HG03025 (cell line): ENCODE measurements around the gene SLC9A2.

Source experiments
- ATAC-seq: cut with Tn5 transposase; IDR thresholded peaks from one replicate; pipeline ENCODE4 v1.9.1; 2021; ENCODE audit warnings: mild to moderate bottlenecking, moderate library complexity; ENCODE audit not compliant: unreplicated experiment, low FRiP score

The SLC9A2 gene, protein sequence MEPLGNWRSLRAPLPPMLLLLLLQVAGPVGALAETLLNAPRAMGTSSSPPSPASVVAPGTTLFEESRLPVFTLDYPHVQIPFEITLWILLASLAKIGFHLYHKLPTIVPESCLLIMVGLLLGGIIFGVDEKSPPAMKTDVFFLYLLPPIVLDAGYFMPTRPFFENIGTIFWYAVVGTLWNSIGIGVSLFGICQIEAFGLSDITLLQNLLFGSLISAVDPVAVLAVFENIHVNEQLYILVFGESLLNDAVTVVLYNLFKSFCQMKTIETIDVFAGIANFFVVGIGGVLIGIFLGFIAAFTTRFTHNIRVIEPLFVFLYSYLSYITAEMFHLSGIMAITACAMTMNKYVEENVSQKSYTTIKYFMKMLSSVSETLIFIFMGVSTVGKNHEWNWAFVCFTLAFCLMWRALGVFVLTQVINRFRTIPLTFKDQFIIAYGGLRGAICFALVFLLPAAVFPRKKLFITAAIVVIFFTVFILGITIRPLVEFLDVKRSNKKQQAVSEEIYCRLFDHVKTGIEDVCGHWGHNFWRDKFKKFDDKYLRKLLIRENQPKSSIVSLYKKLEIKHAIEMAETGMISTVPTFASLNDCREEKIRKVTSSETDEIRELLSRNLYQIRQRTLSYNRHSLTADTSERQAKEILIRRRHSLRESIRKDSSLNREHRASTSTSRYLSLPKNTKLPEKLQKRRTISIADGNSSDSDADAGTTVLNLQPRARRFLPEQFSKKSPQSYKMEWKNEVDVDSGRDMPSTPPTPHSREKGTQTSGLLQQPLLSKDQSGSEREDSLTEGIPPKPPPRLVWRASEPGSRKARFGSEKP

DNA sequence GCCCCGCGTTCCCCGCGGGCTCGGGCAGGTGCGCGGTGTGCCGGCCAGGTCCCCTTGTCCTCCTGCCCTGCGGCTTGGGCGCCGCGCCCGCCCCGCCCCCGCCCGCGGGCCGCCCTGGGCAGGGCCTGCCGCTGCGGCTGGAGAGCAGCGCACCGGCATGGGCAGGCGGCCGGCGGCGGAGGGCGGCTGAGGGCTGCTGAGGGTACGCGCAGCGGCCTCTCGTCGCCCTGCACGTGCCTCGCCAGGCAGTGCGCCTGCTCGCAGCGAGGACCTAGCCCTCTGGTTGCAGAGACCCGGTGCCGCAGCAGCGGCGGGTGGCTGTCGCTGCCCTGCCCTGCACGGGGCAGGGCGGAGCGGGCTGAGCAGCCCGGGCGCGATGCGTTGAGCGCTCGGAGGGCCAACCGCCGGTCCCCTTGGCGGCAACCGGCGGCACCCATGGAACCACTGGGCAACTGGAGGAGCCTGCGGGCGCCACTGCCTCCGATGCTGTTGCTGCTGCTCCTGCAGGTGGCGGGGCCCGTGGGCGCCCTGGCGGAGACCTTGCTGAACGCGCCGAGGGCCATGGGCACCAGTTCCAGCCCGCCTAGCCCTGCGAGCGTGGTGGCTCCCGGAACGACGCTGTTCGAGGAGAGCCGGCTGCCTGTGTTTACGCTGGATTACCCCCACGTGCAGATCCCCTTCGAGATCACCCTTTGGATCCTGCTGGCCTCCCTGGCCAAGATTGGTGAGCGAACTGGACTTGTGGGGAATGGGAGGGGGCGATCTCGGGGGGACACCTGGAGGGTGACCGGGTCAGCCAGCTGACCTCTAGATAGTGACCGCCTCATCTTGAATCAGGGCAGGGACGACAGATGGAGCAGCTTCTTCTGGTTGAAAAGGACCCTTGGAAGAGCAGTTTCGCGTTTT, at the start of gene SLC9A2:
TSS of gene SLC9A2 (plus strand) at position 140 of the 906 bp plus-strand sequence. CDS start at position 436, 296 bp downstream.
- no peak for ATAC-seq

- no peak for ATAC-seq
Observed at GRCh38 chr2:102575888-102576287, 43.5 kb upstream of the SLC9A2 start.

- no peak for ATAC-seq
Observed at GRCh38 chr2:102578376-102578775, 41.0 kb upstream of the SLC9A2 start.

- ATAC-seq = no peak
Observed at GRCh38 chr2:102581911-102582310, 37.4 kb upstream of the SLC9A2 start.

- ATAC-seq = no peak
Observed at GRCh38 chr2:102582845-102583244, 36.5 kb upstream of the SLC9A2 start.

GRCh38 chr2:102585847-102586404, 33.4 kb upstream of the SLC9A2 start:
- ATAC-seq = no peak

DNA sequence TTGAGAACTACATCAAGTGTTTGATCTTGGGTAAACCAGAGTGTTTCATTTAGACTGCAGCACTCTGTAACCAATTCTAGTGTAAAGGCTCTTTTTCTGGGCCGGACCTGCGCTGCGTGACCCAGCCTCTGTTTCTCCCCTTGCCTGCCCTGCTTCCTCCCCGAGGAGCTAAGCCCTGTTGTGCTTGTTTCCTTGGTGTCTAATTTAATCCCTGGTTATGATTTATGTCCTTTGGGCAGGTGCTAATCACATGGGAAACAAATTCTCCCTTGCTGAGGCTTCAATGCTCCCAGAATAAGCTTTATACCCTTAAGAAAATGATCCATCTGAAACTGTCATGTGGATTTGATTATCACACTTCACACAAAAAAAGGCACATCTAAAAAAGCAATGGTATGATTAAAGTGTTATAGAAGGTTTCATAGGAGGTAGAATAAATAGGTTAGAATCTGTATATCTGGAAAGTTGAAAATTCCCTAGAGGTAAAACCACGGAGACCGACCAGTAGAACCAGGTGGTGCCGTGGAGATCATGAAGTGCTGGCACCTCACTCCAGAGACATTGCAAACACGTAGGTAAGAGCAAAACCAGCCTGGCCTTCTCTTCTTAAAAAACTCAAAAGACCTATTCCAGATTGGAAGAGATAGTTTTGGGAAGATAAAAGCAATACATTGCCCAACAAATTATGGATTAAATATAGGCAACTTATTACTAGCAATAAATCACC, 31.0 kb upstream of the SLC9A2 start:
- ATAC-seq = no peak

DNA sequence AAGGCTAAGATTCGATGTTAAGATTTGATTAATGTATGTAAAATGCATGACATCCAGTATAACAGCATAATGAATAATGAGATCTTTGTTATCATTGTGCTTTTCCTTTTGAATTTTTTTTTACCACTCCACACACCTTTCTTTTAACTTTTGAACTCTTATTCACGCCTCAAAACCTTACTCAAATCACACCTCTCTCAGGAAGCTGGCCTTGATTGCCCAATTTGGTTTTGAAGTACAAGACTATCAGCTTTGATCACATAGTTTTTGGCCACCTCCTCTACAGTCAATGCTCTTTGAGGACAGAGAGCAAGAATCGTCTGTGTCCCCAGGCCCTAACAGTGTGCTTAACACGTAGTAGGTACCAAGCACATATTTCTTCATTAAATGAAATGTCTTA, 29.9 kb upstream of the SLC9A2 start:
- no peak for ATAC-seq

- ATAC-seq = no peak
Observed at GRCh38 chr2:102591491-102592045, 27.8 kb upstream of the SLC9A2 start.

DNA sequence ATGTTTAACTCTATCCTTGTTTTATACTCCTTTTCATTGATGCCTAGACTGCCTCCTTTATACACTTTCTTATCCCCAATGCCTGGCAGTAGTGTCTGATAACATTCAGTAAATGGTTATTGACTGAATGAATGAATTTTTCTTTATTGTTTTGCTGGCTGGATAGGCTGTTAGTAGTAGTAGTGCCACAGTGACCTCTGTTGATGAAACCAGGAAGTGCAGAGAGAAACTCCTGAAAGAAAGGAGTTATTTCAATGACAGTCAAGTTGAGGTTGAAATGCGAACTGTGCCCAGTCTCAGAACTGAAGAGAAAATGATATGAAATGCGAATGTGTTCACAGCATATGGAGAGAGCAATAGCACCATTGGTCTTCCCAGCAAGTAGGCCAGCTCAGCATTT, 26.8 kb upstream of the SLC9A2 start:
- ATAC-seq = no peak

GRCh38 chr2:102593516-102593915, 25.8 kb upstream of the SLC9A2 start:
- no peak for ATAC-seq

- ATAC-seq = no peak
Observed at GRCh38 chr2:102594445-102595016, 24.8 kb upstream of the SLC9A2 start.

GRCh38 chr2:102597788-102598187, 21.6 kb upstream of the SLC9A2 start:
- ATAC-seq = no peak

DNA sequence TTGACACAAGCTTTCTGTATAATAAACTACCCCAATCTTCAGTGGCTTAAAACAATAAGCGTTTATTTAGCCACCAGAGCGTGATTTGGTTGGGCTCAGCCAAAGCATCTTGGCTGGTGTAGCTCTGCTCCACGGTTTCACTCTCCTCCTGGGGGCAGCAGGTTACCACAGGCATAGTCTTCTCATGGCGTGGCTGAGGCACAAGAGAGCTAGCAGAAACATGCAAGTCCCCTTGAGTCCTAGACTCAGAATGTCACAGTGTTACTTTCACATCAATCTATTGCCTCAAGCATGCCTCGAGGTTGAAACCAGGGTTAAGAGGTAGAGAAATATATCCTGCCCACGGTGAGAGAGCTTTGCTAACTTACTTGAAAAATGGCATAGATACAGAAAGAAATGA, 19.9 kb upstream of the SLC9A2 start:
- no peak for ATAC-seq

DNA sequence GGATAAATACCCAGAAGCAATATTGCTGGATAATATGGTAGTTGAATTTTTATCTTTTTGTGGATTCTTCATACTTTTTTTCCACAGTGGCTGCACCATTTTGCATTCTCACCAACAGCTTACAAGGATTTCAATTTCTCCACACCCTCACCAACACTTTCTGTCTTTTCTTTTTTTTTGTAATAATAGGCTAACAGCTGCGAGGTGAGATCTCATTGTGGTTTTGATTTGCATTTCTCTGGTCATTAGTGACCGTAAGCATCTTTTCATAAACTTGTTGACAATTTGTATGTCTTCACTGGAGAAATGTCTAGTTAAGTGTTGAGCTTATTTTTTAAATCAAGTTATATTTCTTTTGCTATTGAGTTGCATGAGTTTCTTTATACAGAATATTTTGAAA, 17.6 kb upstream of the SLC9A2 start:
- peak; percentile 57 for ATAC-seq

DNA sequence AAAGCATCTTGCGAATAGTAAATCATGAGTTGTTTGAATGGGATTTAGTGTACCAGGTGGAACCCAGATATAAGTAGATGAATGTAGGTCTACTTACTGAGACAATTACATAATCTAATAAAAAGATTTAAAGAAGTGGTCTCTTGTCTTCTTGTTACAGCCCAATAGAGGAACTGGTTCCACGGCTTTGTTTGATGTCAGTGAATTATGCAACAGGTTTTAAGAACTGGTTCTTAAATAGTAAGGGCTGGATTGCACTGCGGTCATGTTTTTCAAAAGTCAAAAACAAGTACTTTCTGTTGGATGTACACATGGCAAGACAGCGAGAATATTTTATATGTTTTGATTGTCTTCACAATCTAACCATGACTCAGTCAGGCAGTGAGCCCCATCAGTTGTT, 15.4 kb upstream of the SLC9A2 start:
- ATAC-seq = no peak

GRCh38 chr2:102604769-102605168, 14.6 kb upstream of the SLC9A2 start:
- no peak for ATAC-seq

- no peak for ATAC-seq
Observed at GRCh38 chr2:102606353-102606752, 13.0 kb upstream of the SLC9A2 start.
